ENCODE data around the gene SORCS2.

GRCh38 chr4:7403001-7403400 lies 210.7 kb downstream of the SORCS2 start:
- TF ChIP-seq CTCF (IDR thresholded peaks at IDR 0.05) (no peak), EZH2 (IDR thresholded peaks at IDR 0.05; ENCODE audit: borderline replicate concordance, insufficient read depth, low read depth, low read length, poor library complexity, severe bottlenecking) (no peak)
